ENCODE results near the gene PAK3.

Gene PAK3

DNA sequence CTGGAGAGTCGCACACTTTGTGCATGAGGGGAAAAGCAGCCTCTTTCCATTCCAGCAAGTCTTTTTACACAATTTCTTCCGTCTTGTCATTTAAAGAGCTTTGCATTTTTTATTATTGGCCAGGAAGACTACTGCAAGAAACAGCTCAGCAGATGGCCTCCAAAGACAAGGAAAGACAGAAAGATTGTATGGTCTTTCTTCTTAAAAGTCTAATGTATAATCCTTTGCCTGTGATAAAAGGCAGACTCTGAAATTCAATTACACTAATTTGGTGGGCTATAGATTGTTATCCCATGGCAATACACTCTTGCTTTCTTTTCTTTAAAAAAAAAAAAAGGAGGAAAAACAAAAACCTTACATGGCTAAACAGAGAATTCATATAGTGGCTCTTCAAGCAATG is 168.4 kb downstream of the PAK3 start:
- DNase-seq = no peak

GRCh38 chrX:111265486-111265885 is 169.5 kb downstream of the PAK3 start:
- no peak for DNase-seq

DNA sequence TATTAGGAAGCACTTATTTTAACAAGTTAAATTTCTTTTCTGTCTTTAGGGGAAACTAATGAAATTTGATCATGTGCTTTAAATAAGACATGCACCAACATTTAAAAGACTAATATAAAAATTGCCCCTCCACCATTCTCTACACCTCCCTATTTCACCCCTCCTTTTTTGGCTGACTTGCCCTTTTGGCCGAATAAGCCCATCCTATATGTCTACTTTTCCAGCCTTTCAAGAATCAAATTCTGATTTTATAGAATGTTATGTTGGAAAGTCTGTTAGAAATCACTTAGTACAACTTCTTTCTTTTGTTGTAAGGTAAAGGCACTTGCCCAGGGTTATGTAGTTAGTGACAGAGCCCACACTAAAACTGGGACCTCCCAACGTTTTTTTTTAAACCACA is 172.5 kb downstream of the PAK3 start:
- no peak for DNase-seq

- no peak for DNase-seq
These were observed 174.3 kb downstream of the PAK3 start, which contains the start of gene CAPN6 for GRCh38 chrX:111270339-111270738. CAPN6 (minus strand) TSS chrX:111270483; CDS start chrX:111263936, 6,547 bp downstream.

Measured in T-helper 1 cell (primary cell).